Astrocyte of the spinal cord (primary cell): ENCODE data around the gene BAMBI.

Source experiments
- DNase-seq: peaks from one replicate; pipeline ENCODE4 v3.0.0; 2011; ENCODE audit warnings: low read depth, low spot score
- H3K4me3 ChIP-seq: 2 replicates; pipeline ENCODE4 v1.5.1; 2011; ENCODE audit warnings: low read depth, mild to moderate bottlenecking, low read length, moderate library complexity
- in situ Hi-C: cut with HindIII; loops from 2 replicates; pipeline ENCODE4 v1.10.0; 2017; ENCODE audit warnings: low sequenced_read_pairs
- TF ChIP-seq, protein P1 (sequence below): IDR thresholded peaks from 2 replicates; pipeline ENCODE4 v1.5.1; 2012; ENCODE audit warnings: low read depth, mild to moderate bottlenecking, low read length, inconsistent platforms

BAMBI gene

DNA sequence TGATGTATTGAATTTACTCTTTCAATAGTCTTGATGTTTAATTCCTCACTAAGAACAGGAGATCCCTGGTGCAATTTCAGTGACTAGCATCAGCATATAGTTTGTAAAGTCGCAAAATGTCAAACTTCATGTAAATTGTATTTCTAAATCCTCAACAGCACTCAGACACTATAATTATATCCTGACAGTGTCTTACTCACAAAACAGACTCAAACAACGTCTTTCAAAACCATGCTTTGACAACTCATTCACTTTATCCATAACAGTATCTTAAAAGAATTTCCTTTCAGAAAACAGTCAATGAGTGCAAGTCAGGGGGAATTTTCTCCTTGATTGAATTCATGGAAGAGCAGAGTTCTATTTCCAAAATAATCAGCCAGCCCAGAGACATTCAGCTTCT is 20.8 kb downstream of the BAMBI start:
- TF ChIP-seq, protein P1, sequence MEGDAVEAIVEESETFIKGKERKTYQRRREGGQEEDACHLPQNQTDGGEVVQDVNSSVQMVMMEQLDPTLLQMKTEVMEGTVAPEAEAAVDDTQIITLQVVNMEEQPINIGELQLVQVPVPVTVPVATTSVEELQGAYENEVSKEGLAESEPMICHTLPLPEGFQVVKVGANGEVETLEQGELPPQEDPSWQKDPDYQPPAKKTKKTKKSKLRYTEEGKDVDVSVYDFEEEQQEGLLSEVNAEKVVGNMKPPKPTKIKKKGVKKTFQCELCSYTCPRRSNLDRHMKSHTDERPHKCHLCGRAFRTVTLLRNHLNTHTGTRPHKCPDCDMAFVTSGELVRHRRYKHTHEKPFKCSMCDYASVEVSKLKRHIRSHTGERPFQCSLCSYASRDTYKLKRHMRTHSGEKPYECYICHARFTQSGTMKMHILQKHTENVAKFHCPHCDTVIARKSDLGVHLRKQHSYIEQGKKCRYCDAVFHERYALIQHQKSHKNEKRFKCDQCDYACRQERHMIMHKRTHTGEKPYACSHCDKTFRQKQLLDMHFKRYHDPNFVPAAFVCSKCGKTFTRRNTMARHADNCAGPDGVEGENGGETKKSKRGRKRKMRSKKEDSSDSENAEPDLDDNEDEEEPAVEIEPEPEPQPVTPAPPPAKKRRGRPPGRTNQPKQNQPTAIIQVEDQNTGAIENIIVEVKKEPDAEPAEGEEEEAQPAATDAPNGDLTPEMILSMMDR = no peak
- DNase-seq = no peak
- in situ Hi-C loops = no loop called here
- no peak overlapping the region for H3K4me3 ChIP-seq

DNA sequence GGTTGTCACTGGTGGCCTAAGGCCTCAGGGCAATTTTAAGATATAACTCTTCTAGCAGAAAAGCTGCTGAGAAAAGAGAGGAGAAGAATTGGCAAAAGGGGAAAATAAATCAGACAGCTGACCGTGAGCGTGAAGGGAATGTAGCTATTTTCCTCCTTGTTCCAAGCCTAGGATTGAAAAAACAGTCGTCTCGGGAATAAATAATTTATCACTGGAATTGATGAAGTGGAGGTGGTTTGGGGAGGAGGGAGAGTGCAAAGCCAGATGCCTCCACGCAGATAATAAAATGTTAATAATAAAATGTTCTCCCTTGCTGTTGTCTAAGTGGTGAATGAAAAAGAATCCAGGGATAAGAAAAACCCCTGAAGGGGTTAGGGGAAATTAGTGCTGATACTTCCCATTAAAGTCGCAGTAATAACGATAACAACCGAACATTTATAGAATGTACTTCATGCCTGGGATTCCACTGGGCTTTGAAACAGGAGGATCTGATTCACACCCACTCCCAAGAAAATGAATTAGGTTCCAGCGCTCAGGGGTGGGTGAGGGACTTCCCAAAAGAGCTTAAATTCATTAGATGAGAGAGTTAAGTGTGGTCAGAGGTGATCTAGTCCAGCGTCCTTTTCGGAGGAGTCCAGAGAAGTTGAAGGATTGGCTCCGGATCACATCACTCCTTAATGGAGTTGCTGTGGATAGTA is 27.3 kb downstream of the BAMBI start:
- in situ Hi-C loops = no loop called here
- no peak for DNase-seq
- no peak overlapping the region for H3K4me3 ChIP-seq
- TF ChIP-seq, protein P1 = no peak

DNA sequence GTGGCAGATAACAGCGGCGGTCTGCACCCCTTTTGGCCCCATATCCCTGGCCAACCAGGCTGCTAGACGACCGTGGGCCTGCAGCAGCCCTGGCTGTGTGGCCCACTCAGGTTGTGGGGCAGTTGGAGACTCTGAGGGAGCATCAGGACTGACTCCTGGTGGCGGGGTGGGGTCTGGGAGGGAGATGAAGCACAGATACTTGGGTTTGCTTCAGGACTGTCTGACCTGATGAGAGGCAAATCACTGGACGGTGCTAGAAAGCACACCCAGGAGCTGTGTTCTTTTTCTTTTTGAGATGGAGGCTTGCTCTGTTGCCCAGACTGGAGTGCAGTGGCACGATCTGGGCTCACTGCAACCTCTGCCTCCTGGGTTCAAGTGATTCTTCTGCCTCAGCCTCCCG is 28.2 kb downstream of the BAMBI start:
- H3K4me3 ChIP-seq = no peak overlapping the region
- no peak for DNase-seq
- TF ChIP-seq, protein P1 = no peak
- in situ Hi-C loops = no loop called here

DNA sequence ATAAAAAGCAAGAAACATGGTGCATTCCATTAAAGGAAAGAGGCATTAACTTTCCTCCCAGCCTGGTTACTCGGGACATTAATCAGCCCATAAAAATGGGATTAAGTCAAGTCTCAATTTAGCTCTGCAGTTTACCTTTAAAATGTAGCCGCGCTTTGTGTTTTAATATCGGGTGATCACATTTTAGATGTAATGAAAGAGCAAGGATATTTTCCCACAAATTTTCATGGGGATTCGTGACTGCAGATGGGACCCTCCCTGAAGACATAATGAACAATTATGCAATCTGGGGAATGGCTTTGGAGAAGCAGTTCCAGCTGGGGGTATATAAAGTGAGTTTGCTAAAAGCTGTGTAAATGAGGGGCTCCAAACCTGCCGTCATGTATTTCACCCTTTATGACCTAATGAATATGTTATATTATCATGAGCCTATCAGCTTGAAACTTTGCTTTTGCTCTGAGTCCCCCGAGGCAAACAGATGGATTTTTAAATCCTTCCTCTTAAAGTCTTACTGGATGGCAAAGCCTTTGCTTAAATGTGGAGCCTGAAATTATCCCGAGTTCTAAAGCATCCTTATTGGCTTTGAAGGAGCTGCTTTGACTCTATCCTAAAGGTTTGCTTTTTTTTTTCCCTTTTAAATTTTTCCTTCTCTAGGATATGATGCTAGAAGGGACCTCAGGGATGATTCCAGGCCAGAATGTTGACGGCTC is 31.8 kb downstream of the BAMBI start:
- H3K4me3 ChIP-seq = no peak overlapping the region
- TF ChIP-seq, protein P1 = no peak
- no peak for DNase-seq
- in situ Hi-C loops = no loop called here

DNA sequence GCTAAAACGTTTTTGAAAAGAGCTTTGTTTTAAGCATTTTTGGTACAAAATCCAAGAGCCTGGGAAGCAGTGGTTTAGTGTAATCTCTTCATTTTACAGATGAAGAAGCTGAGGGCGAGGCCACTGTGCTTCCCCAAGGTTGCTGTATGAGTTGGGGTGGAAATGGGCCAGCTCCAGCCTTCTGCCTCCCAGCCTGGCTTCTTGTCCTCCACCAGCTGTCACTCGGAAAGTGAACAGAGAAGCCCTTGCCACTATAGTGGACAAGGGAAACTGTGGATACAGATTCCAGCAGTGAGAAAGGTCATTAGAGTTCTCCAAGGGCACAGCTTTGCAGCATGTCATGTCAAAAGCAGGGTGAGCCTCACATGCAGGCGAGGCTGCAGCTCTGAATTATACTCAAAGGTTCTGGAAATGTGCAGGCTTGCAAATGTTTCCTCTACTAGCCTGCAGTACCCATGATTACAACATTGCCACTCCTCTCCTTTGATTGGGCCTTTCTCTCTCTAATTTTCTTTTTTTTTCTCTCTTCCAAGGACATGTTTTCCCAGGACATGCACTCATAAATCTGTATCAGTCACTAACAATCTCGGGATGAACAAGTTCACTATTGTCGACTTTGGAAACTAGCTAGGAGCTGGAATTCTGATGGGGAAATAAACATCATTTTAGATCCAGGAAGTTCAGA is 33.0 kb downstream of the BAMBI start:
- TF ChIP-seq, protein P1 = no peak
- in situ Hi-C loops = no loop called here
- H3K4me3 ChIP-seq = no peak overlapping the region
- no peak for DNase-seq

DNA sequence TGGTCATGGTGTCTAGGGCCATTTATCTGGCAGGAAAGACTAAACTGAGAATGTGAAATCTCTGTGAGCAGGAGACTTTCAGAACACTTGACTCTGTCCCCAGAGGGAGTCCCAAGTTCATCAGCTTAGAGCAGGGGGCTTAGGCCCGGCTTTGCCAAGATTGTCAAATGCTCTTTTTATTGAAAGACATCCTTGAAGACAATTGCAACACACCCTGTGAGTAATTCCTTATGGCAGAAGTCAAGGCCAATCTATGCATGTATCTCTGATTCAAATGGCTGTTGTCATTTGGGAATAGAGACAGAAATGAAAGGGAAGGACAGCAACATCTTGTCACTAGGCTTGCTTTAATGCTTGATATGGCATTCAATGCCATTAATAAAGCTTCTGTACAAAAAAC is 33.7 kb downstream of the BAMBI start:
- H3K4me3 ChIP-seq = no peak overlapping the region
- DNase-seq = no peak
- TF ChIP-seq, protein P1 = no peak
- in situ Hi-C loops = no loop called here
